Measurements from ENCODE around the gene CFAP299.

GRCh38 chr4:80489798-80490197, 154.3 kb downstream of the CFAP299 start:
- TF ChIP-seq CTCF (IDR thresholded peaks at IDR 0.05) (no peak), POLR2A (IDR thresholded peaks at IDR 0.05) (no peak)

Measured in right lobe of liver (tissue), 4 donors.